ENCODE measurements around the gene ALDH1A3. TPM values are rescaled to one million over a fixed set of nuclear protein-coding genes. Genes with fewer than 3 reads are reported as not detected.

The ALDH1A3 gene
- total and polyA plus RNA-seq, 2 of the 4 experiments (the other 2 are of a cell fraction) = 3.1 to 5.0 TPM

- CTCF ChIA-PET = no interaction called here
Observed at GRCh38 chr15:100860829-100861510, 18.7 kb upstream of the ALDH1A3 start.

More at GRCh38 chr15:100860829-100861510, 18.7 kb upstream of the ALDH1A3 start:
- Histone ChIP-seq H3K4ac (ENCODE audit: low read depth, low read length) (no peak overlapping the region), H3K9me1 (ENCODE audit: insufficient read depth, low read length) (no peaks in the 10 kb centered on the region), H3K9ac (ENCODE audit: low read depth, low read length) (no peak overlapping the region), H3K27me3 (ENCODE audit: control insufficient read depth, insufficient read depth, low read length) (peaks cover 6% of the 10 kb centered on the region), H2BK120ac (ENCODE audit: low read depth, low read length) (no peak overlapping the region; the same call in 1 of the 2 replicates), H2BK5ac (ENCODE audit: low read depth, low read length, poor library complexity, severe bottlenecking) (no peak overlapping the region), H3K56ac (ENCODE audit: extremely low read depth, insufficient read depth, low read length) (no peak overlapping the region), H3K23ac (ENCODE audit: low read depth, low read length) (no peak overlapping the region), H3K9me3 (ENCODE audit: control insufficient read depth, insufficient read depth, low read length) (peaks cover 7% of the 10 kb centered on the region), H3K4me2 (ENCODE audit: low read depth, low read length) (no peak overlapping the region), H2AK9ac (replicated peaks; ENCODE audit: low read depth, low read length, poor library complexity) (no peak overlapping the region), H2AK5ac (ENCODE audit: low read depth, low read length) (no peak overlapping the region), H4K8ac (ENCODE audit: low read depth in 2 of 2, low read length in 2 of 2) (no peak overlapping the region), H3K4me1 (ENCODE audit: control insufficient read depth, insufficient read depth, low read length) (peaks cover 6% of the 10 kb centered on the region), H3K14ac (replicated peaks; ENCODE audit: low read depth, low read length) (no peak overlapping the region), H4K5ac (ENCODE audit: low read depth, low read length) (no peak overlapping the region), H3K4me3 (ENCODE audit: insufficient read depth, low read depth, low read length) (no peak overlapping the region), H4K91ac (ENCODE audit: insufficient read depth, low read depth, low read length) (no peak overlapping the region; the same call in 1 of the 2 replicates), H2AFZ (replicated peaks; ENCODE audit: low read length, poor library complexity) (no peak overlapping the region), H2BK15ac (ENCODE audit: low read depth, low read length) (no peak overlapping the region), H3K36me3 (ENCODE audit: control insufficient read depth, insufficient read depth, low read length) (no peaks in the 10 kb centered on the region), H2BK20ac (ENCODE audit: low read depth, low read length) (no peak overlapping the region; the same call in 1 of the 2 replicates), H3K79me1 (ENCODE audit: low read depth in 1 of 2, low read length in 2 of 2) (no peaks in the 10 kb centered on the region), H3K27ac (ENCODE audit: insufficient read depth, low read length) (no peak overlapping the region), H4K20me1 (ENCODE audit: insufficient read depth, low read length) (no peaks in the 10 kb centered on the region), H3K18ac (ENCODE audit: low read depth, low read length) (no peak overlapping the region)
- intact Hi-C loops (cut with micrococcal nuclease) = no loop called here
- POLR2A ChIA-PET (ENCODE audit: unreplicated experiment) = interaction anchor here (0.6 kb wide), 1 partner anchor 391 kb away, joined by 9 read pairs; the partner anchor contains the start of gene CHSY1
- no TSS peak for BruUV-seq (replicated peaks)
- dilution Hi-C loops (cut with HindIII; ENCODE audit: low sequenced_read_pairs, unreplicated experiment) = no loop called here
- WGBS, 2 experiments (ENCODE audit: extremely low coverage in 2 of 2, insufficient read length in 1 of 2) = 93% methylated on average over 3 of the region's 14 CpGs; no CpG with 5 or more reads in 1 of the 2 experiments
- DNase-seq = no peak
- no peak for TF ChIP-seq RFX5 (IDR thresholded peaks at IDR 0.05; ENCODE audit: low read depth, low read length)
- no peak for TF ChIP-seq POLR2A (IDR thresholded peaks at IDR 0.05; ENCODE audit: low read depth, low read length)
- TF ChIP-seq CHD1 (IDR thresholded peaks at IDR 0.05; ENCODE audit: low read depth, low read length) = no peak
- TF ChIP-seq CEBPB (IDR thresholded peaks at IDR 0.05; ENCODE audit: low read depth, low read length) = no peak
- TF ChIP-seq RAD21 (IDR thresholded peaks at IDR 0.05; ENCODE audit: low read length) = no peak
- no peak for TF ChIP-seq RCOR1 (IDR thresholded peaks at IDR 0.05; ENCODE audit: insufficient replicate concordance, low read length)
- no peak for TF ChIP-seq BHLHE40 (IDR thresholded peaks at IDR 0.05; ENCODE audit: low read depth, low read length)
- no peak for TF ChIP-seq NFE2L2 (IDR thresholded peaks at IDR 0.05; ENCODE audit: low read depth, low read length)
- no peak for TF ChIP-seq MXI1 (IDR thresholded peaks at IDR 0.05; ENCODE audit: borderline replicate concordance, low read depth, low read length)
- TF ChIP-seq MAFK (IDR thresholded peaks at IDR 0.05; ENCODE audit: low read depth, low read length) = no peak
- no peak for TF ChIP-seq FOS (IDR thresholded peaks at IDR 0.05; ENCODE audit: low read depth, low read length)
- no peak for TF ChIP-seq MAZ (IDR thresholded peaks at IDR 0.05; ENCODE audit: borderline replicate concordance, low read depth, low read length)
- TF ChIP-seq ELK1 (IDR thresholded peaks at IDR 0.05; ENCODE audit: borderline replicate concordance, low read depth, low read length) = no peak
- no peak for TF ChIP-seq CTCF (conservative IDR thresholded peaks at IDR 0.05; ENCODE audit: low read depth, low read length)
- no peak for TF ChIP-seq USF2 (IDR thresholded peaks at IDR 0.05; ENCODE audit: low read depth, low read length)
- no peak for TF ChIP-seq SMC3 (IDR thresholded peaks at IDR 0.05; ENCODE audit: low read depth, low read length)
- in situ Hi-C loops (cut with MboI; ENCODE audit: low sequenced_read_pairs) = no loop called here
- ATAC-seq (ENCODE audit: low read depth) = no peak

Measured in IMR-90 (cell line).